ENCODE data around the gene DBNDD1. TPM values are rescaled to one million over a fixed set of nuclear protein-coding genes. Genes with fewer than 3 reads are reported as not detected.

Gene DBNDD1
- total and polyA plus RNA-seq, 5 donors, result 1.7 to 2.5 (median 2.2) TPM

DNA sequence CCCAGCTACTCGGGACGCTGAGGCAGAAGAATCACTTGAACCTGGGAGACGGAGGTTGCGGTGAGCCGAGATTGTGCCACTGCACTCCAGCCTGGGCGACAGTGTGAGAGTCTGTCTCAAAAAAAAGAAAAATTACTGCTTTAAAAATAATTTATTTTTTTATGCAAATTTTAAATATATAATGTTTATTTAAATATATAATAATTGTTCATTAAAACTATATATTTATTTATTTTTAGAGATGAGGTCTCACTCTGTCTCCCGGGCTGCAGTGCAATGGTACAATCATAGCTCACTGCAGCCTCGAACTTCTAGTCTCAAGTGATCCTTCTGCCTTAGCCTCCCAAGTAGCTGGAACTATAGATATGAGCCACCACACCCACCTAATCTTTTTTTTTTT lies 15.2 kb upstream of the DBNDD1 start:
- intact Hi-C loops (cut with DNase I), result no loop called here
- no peaks in the 10 kb centered on the region for H3K9me3 ChIP-seq (ENCODE audit: control insufficient read depth, low read length)
- no peaks in the 10 kb centered on the region for H3K4me1 ChIP-seq (ENCODE audit: control insufficient read depth, insufficient read depth, low read length)
- H3K4me3 ChIP-seq (ENCODE audit: low read length), result no peak overlapping the region
- no peaks in the 10 kb centered on the region for H3K27me3 ChIP-seq (ENCODE audit: control insufficient read depth, insufficient read depth)
- ATAC-seq (no peak), DNase-seq (no peak)
- no peak overlapping the region for H3K27ac ChIP-seq (ENCODE audit: low read length)
- 87% methylated on average over 8 of the region's 8 CpGs for whole genome bisulfite sequencing

DNA sequence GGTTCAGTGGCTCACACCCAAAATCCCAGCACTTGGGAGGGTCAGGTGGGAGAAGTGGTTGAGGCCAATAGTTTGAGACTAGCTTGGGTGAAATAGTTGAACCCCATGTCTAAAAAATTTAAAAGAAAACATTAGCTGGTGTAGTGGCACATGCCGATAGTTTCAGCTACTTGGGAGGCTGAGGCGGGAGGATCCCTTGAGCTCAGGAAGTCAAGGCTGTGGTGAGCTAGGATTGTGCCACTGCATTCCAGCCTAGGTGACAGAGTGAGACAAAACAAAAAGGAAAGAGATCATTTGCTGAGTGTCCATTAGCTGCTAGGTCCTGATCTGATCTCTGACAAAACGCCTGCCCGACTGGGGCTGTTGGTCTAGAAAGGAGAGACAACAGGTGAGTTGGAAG lies 14.1 kb upstream of the DBNDD1 start:
- intact Hi-C loops (cut with DNase I), result no loop called here
- Histone ChIP-seq H3K4me3 (ENCODE audit: low read length) (no peak overlapping the region), H3K4me1 (ENCODE audit: control insufficient read depth, insufficient read depth, low read length) (no peaks in the 10 kb centered on the region), H3K9me3 (ENCODE audit: control insufficient read depth, low read length) (no peaks in the 10 kb centered on the region), H3K27me3 (ENCODE audit: control insufficient read depth, insufficient read depth) (no peaks in the 10 kb centered on the region), H3K27ac (ENCODE audit: low read length) (no peak overlapping the region)
- ATAC-seq (no peak), DNase-seq (no peak)
- WGBS, result 84% methylated on average over 4 of the region's 4 CpGs

DNA sequence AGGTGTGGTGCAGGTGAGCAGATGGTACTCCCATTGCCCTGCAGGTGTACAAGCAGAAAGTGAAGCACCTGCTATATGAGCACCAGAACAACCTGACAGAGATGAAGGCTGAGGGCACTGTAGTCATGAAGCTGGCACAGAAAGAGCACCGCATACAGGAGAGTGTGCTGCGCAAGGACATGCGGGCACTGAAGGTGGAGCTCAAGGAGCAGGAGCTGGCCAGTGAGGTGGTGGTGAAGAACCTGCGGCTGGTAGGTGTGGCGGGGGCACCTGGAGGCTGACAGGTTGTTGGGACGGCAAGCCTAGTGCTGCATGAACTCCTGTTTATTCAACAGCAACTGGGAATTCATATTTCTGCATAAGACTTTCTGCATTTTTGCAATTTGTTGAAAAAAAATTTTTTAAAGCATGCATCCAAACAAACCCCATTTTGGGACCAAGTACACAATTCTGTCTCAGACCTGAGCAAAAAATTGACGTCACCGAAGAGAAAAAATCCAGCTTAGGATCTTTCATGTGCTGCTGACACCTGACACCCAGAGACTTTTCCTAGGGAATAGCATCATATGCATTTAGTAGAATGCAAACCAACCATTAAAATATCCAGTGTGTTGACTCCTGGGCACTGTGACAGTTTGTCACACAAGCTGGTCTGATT lies 13.5 kb upstream of the DBNDD1 start:
- Histone ChIP-seq H3K27ac (ENCODE audit: low read length) (no peak overlapping the region), H3K27me3 (ENCODE audit: control insufficient read depth, insufficient read depth) (no peaks in the 10 kb centered on the region), H3K4me3 (ENCODE audit: low read length) (no peak overlapping the region), H3K9me3 (ENCODE audit: control insufficient read depth, low read length) (no peaks in the 10 kb centered on the region), H3K4me1 (ENCODE audit: control insufficient read depth, insufficient read depth, low read length) (no peaks in the 10 kb centered on the region)
- ATAC-seq (no peak), DNase-seq (no peak)
- WGBS, result 72% methylated on average over 8 of the region's 8 CpGs
- intact Hi-C loops (cut with DNase I), result no loop called here

DNA sequence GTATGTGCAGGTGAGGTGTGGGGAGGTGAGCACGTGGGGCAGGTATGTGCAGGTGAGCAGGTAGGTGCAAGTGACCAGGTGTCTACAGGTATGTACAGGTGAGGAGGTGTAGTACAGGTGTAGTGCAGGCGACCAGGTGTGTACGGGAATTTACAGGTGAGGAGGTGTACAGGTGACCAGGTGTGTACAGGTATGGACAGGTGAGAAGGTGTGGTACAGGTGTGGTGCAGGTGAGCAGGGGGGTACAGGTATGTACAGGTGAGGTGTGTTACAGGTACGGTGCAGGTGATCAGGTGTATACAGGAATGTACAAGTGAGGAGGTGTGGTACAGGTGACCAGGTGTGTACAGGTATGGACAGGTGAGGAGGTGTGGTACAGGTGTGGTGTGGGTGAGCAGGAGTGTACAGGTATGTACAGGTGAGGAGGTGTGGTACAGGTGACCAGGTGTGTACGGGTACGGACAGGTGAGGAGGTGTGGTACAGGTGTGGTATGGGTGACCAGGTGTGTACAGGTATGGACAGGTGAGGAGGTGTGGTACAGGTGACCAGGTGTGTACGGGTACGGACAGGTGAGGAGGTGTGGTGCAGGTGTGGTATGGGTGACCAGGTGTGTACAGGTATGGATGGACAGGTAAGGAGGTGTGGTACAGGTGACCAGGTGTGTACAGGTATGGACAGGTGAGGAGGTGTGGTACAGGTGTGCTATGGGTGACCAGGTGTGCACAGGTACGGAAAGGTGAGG lies 12.8 kb upstream of the DBNDD1 start:
- WGBS, result 82% methylated on average over 9 of the region's 9 CpGs

DNA sequence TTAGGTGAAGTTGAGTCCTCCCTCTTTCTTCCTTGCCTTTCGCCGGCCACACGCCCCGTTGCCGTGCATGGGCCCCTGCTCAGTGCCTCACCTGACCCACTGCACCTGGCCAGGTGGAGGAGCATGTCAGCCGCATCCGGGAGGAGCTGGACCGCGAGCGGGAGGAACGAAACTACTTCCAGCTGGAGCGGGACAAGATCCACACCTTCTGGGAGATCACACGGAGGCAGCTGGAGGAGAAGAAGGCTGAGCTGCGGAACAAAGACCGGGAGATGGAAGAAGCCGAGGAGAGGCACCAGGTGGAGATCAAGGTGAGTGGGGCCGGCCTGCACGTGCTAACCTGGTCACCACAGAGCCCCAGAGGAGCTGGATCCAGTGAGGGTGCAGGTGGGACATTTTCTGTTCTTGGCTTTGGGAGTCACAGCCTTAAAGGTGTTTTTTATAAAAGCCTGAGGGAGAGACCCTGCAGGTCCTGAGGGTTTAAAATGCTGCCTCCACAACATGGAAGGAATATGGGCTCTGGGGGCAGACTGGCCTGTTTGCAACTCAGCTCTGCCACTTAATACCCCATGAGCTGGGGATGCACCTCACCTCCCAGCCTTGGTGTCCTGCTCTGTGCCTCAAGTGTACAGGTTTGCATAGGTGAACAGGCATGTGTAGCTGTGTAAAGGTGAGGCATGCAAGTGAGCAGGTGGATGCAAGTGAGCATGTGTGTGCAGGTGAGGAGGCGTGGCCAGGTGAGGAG lies 12.1 kb upstream of the DBNDD1 start:
- intact Hi-C loops (cut with DNase I), result no loop called here
- no peak overlapping the region for H3K4me3 ChIP-seq (ENCODE audit: low read length)
- ATAC-seq (peak in 1 of 2 donors; percentile 18), DNase-seq (no peak)
- no peaks in the 10 kb centered on the region for H3K27me3 ChIP-seq (ENCODE audit: control insufficient read depth, insufficient read depth)
- H3K9me3 ChIP-seq (ENCODE audit: control insufficient read depth, low read length), result no peaks in the 10 kb centered on the region
- no peaks in the 10 kb centered on the region for H3K4me1 ChIP-seq (ENCODE audit: control insufficient read depth, insufficient read depth, low read length)
- H3K27ac ChIP-seq (ENCODE audit: low read length), result no peak overlapping the region
- 89% methylated on average over 19 of the region's 19 CpGs for WGBS

More for the DNA sequence above, 12.8 kb upstream of the DBNDD1 start:
- intact Hi-C loops (cut with DNase I), result no loop called here
- no peak overlapping the region for H3K27ac ChIP-seq (ENCODE audit: low read length)
- ATAC-seq (peak in 1 of 2 donors; percentile 10), DNase-seq (no peak)
- no peak overlapping the region for H3K4me3 ChIP-seq (ENCODE audit: low read length)
- H3K27me3 ChIP-seq (ENCODE audit: control insufficient read depth, insufficient read depth), result no peaks in the 10 kb centered on the region
- no peaks in the 10 kb centered on the region for H3K4me1 ChIP-seq (ENCODE audit: control insufficient read depth, insufficient read depth, low read length)
- no peaks in the 10 kb centered on the region for H3K9me3 ChIP-seq (ENCODE audit: control insufficient read depth, low read length)

DNA sequence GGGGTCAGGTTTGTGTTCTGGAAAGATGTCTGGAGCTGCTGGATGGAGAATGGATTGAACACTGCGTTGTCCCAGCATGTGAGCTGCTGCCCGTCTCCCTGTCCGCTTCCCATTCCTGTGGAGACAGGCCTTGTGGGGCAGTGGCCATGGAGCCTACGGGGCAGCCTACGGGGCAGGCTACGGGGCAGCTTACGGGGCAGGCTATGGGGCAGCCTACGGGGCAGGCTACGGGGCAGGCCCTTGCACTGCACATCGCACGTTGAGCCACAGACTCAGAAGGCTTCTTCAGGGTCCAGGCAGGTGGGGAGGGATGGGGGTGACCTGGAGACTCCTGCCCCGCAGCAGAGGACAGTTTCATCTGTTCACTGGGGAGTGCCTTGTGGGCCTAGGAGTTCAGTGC lies 9.7 kb upstream of the DBNDD1 start:
- DNase-seq, result no peak
- ATAC-seq, result peak in 1 of 2 donors; percentile 30
- 89% methylated on average over 12 of the region's 12 CpGs for WGBS
- no peaks in the 10 kb centered on the region for H3K27me3 ChIP-seq (ENCODE audit: control insufficient read depth, insufficient read depth)
- no peaks in the 10 kb centered on the region for H3K4me1 ChIP-seq (ENCODE audit: control insufficient read depth, insufficient read depth, low read length)
- intact Hi-C loops (cut with DNase I), result no loop called here
- H3K9me3 ChIP-seq (ENCODE audit: control insufficient read depth, low read length), result no peaks in the 10 kb centered on the region
- no peak overlapping the region for H3K4me3 ChIP-seq (ENCODE audit: low read length)
- H3K27ac ChIP-seq (ENCODE audit: low read length), result no peak overlapping the region

DNA sequence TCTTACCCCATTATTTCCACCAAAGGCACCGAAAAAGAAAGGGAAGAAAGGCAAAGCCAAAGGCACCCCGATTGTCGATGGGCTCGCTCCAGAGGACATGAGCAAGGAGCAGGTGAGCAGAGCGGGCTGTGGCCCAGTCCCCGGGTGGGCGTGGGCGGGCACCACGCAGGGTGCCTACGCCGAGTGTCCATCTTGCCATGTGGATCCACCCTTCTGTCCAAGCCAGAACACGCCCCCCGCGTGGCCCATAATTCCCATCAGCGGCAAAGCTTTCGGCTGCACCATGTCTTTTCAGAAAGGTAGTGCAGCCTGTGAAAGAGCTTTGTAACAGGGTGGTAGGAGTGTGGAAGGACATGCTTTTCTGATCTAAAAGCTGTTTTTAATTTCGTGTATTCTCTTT lies 8.4 kb upstream of the DBNDD1 start:
- H3K27me3 ChIP-seq (ENCODE audit: control insufficient read depth, insufficient read depth), result no peaks in the 10 kb centered on the region
- intact Hi-C loops (cut with DNase I), result no loop called here
- no peak for ATAC-seq
- peak in 1 of 3 donors; percentile 45 for DNase-seq
- H3K4me1 ChIP-seq (ENCODE audit: control insufficient read depth, insufficient read depth, low read length), result no peaks in the 10 kb centered on the region
- 92% methylated on average over 17 of the region's 17 CpGs for WGBS
- no peaks in the 10 kb centered on the region for H3K9me3 ChIP-seq (ENCODE audit: control insufficient read depth, low read length)
- H3K4me3 ChIP-seq (ENCODE audit: low read length), result no peak overlapping the region
- no peak overlapping the region for H3K27ac ChIP-seq (ENCODE audit: low read length)

DNA sequence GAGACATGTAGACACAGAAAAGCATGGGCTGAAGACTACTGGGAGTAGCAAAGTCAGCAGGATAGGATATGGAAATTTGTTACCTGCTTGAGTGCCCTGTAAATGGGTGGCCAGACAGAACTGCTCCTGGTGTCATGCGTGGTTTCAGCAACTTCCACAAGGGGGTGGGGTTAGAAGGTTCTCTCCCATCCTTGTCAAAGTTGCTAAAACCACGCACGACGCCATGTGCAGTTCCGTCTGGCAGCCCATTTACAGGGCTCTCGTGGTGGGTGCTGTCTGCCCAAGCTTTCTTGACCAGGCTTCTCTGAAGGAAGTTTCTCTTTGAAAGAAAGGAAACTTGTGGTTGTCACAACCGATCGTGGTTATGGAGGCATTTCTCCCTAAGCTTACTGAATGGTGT lies 6.9 kb upstream of the DBNDD1 start:
- no peaks in the 10 kb centered on the region for H3K4me1 ChIP-seq (ENCODE audit: control insufficient read depth, insufficient read depth, low read length)
- no peak for DNase-seq
- whole genome bisulfite sequencing, result 73% methylated on average over 8 of the region's 8 CpGs

DNA sequence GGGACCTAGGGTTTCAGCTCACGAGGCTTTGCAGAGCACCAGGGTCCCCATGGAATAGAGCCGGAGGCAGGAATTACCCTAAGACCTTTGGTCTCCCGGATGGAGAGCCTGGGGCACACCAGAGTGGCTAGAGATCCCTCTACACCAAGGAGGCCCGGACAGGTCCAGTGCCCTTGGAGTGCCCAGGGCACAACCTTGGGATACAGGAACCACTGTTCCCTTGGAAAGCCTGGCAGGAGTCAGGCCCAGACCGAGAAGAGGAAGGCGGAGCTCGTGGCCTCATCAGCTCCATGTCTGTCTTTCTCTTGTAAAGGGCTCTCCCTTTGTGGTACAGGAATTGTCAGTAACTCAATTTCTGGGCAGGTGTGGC lies 3.8 kb upstream of the DBNDD1 start:
- Histone ChIP-seq H3K4me1 (ENCODE audit: control insufficient read depth, insufficient read depth, low read length) (no peaks in the 10 kb centered on the region), H3K27ac (ENCODE audit: low read length) (no peak overlapping the region), H3K27me3 (ENCODE audit: control insufficient read depth, insufficient read depth) (no peaks in the 10 kb centered on the region), H3K4me3 (ENCODE audit: low read length) (peak overlapping the region; percentile 77), H3K9me3 (ENCODE audit: control insufficient read depth, low read length) (no peaks in the 10 kb centered on the region)
- ATAC-seq (peak; percentile 39 to 47), DNase-seq (no peak)
- 32% methylated on average over 7 of the region's 7 CpGs for WGBS
- intact Hi-C loops (cut with DNase I), result no loop called here

More for the DNA sequence above, 6.9 kb upstream of the DBNDD1 start:
- H3K27ac ChIP-seq (ENCODE audit: low read length), result no peak overlapping the region
- no peak overlapping the region for H3K4me3 ChIP-seq (ENCODE audit: low read length)
- no peaks in the 10 kb centered on the region for H3K9me3 ChIP-seq (ENCODE audit: control insufficient read depth, low read length)
- no peak for ATAC-seq
- H3K27me3 ChIP-seq (ENCODE audit: control insufficient read depth, insufficient read depth), result no peaks in the 10 kb centered on the region
- intact Hi-C loops (cut with DNase I), result no loop called here

DNA sequence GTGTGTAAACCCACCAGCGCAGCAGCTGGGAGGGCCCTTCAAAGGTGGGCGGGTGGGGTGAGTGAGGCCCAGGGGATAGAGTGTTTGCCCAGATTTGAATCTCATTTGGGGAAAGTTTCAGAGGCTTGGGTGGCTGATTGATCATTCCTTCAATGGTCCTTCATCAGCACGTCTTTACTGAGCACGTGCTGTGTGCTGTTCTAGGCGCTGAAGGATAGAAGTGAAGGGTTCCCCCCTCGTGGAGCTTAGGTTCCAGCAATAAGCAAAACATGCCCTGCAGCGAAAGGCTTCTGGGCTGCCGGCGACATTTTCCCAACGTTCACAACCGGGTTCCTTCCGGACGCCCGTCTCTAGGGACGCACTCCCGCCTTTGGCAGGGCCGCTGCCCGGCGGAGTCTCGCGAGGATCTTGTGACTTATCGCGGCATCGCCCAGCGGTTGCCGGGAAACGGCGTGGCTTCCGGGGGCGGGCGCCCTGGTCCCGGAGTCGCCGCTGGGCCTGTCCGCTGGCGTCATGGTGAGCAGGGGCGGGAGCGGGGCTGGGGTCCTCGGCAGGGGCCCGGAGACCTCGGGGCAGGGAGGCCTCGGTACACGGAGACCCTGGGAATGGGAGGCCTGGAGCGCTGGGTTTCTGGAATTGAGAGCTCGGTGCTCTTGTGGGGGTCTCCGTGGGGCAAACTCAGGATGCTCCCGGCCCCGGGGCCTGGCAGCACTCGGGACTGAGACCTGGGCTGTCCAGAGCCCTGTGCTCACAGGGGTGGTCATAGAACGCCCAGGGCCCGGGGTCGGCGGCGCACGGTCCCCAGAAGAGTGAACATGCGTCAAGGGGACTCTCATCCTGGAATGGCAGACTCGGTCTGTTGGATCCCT lies 3.2 kb upstream of the DBNDD1 start:
- intact Hi-C loops (cut with DNase I), result no loop called here
- peak overlapping the region; percentile 9 for H3K27ac ChIP-seq (ENCODE audit: low read length)
- H3K27me3 ChIP-seq (ENCODE audit: control insufficient read depth, insufficient read depth), result no peaks in the 10 kb centered on the region
- WGBS, result 6% methylated on average over 57 of the region's 57 CpGs
- H3K9me3 ChIP-seq (ENCODE audit: control insufficient read depth, low read length), result no peaks in the 10 kb centered on the region
- H3K4me3 ChIP-seq (ENCODE audit: low read length), result peak overlapping the region; percentile 77
- ATAC-seq (peak; percentile 93), DNase-seq (peak; percentile 95 to 98 (median 97))
- H3K4me1 ChIP-seq (ENCODE audit: control insufficient read depth, insufficient read depth, low read length), result no peaks in the 10 kb centered on the region

All from right cardiac atrium (tissue), 5 donors.